GM18508 (cell line): ENCODE results near the gene GCSAM.
"Not testable (repeated sequence)": the region's sequence is repeated elsewhere in the genome, so short reads cannot be mapped to it uniquely, and the experiment has no call there.

Experiments
- ATAC-seq: cut with Tn5 transposase; IDR thresholded peaks from one replicate; pipeline ENCODE4 v1.9.1; 2021; ENCODE audit warnings: moderate number of reproducible peaks; ENCODE audit not compliant: insufficient read depth, unreplicated experiment

Gene GCSAM

GRCh38 chr3:112078125-112079083 is 54.6 kb downstream of the GCSAM start:
- no peak for ATAC-seq

DNA sequence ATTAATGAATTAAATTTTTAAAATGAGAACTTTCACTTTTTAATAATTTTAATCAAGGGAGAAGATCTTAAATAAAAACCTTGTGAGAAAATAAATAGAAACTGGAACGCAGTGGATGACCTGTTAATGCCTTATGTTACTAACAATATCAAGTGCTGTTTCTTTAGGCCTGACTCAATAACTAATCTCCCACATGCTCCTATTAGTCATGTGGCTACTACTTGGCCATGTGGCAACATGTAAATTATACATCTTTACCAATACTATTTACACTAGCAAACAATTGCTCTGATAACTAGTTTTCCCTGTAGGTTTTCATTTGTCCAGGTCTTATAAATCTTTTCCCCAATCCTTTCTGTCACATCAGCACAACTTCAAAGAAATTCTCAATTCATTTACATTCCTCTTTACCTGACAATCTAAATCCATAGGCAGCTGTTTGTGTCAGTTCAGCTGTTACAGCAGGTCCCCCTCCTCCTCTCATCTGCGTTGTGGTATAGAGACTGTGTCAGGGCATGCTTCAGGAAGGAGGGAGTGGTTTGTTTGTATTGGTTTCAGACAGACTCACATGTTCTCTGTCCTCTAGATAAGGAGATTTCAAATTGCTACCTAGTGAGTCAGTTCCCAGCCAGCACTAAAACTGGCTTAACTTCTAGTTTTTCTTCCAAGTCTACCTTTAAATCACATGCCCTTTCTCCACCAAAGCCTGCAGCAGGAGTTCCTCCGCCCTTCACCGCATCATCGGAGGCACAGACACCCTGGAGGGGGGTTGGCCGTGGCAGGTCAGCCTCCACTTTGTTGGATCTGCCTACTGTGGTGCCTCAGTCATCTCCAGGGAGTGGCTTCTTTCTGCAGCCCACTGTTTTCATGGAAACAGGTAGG is 58.2 kb downstream of the GCSAM start:
- ATAC-seq: peak; percentile 65

DNA sequence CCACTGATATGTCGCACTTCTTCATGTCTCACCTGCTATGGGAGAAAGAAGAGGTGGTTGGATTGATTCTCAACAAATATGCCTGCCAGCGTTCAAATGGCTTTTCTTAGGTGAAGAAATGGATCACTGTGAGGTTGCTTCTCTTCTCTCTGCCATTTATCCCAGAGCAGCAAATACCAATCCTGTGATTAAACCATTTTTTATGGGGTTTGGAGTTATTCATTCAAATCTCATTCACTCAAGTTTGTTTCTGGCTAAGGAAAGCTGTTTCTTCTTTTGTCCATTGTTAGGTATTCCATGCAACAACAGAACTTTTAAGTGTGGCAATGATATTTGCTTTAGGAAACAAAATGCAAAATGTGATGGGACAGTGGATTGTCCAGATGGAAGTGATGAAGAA is 59.0 kb downstream of the GCSAM start:
- no peak for ATAC-seq

GRCh38 chr3:112072387-112073060 is 60.5 kb downstream of the GCSAM start:
- not testable (repeated sequence) for ATAC-seq
